Endodermal cell (in vitro differentiated cells): ENCODE data around the gene ADRB2. TPM values are rescaled to one million over a fixed set of nuclear protein-coding genes. Genes with fewer than 3 reads are reported as not detected.

Experiments
- DNase-seq: peaks from one replicate; pipeline ENCODE4 v3.0.0-alpha.2; 2017
- H3K27ac ChIP-seq: 2 replicates; pipeline ENCODE4 v1.5.1; 2013; ENCODE audit warnings: mild to moderate bottlenecking, low read depth, low read length, moderate library complexity
- H3K27me3 ChIP-seq: 2 replicates; pipeline ENCODE4 v1.6.1; 2013; ENCODE audit warnings: mild to moderate bottlenecking, low read length, moderate library complexity; ENCODE audit not compliant: insufficient read depth, control insufficient read depth, poor library complexity, severe bottlenecking
- H3K36me3 ChIP-seq: 2 replicates; pipeline ENCODE4 v1.7.0; 2013; ENCODE audit warnings: mild to moderate bottlenecking, low read length, moderate library complexity; ENCODE audit not compliant: control insufficient read depth, insufficient read depth
- H3K4me1 ChIP-seq: one replicate; pipeline ENCODE4 v1.7.0; 2013; ENCODE audit warnings: low read length; ENCODE audit not compliant: control insufficient read depth, insufficient read depth
- H3K4me3 ChIP-seq: 2 replicates; pipeline ENCODE4 v1.5.1; 2013; ENCODE audit warnings: mild to moderate bottlenecking, low read length, moderate library complexity
- H3K9ac ChIP-seq: 2 replicates; pipeline ENCODE4 v1.6.1; 2013; ENCODE audit warnings: mild to moderate bottlenecking, low read length, moderate library complexity; ENCODE audit not compliant: poor library complexity, severe bottlenecking; ENCODE audit errors: extremely low read depth
- H3K9me3 ChIP-seq: 2 replicates; pipeline ENCODE4 v1.6.1; 2013; ENCODE audit warnings: mild to moderate bottlenecking, low read length, moderate library complexity; ENCODE audit not compliant: control insufficient read depth
- H3K27ac Mint-ChIP-seq: 2 replicates; pipeline ENCODE4 v1.8.0; 2020; ENCODE audit warnings: mixed read lengths
- H3K27me3 Mint-ChIP-seq: 2 replicates; pipeline ENCODE4 v1.8.0; 2021; ENCODE audit warnings: mild to moderate bottlenecking, mixed read lengths; ENCODE audit not compliant: insufficient read depth
- H3K36me3 Mint-ChIP-seq: 2 replicates; pipeline ENCODE4 v1.8.0; 2020; ENCODE audit warnings: low read depth, mixed read lengths
- H3K4me1 Mint-ChIP-seq: 2 replicates; pipeline ENCODE4 v1.8.0; 2020; ENCODE audit warnings: mixed read lengths
- H3K4me3 Mint-ChIP-seq: 2 replicates; pipeline ENCODE4 v1.8.0; 2020; ENCODE audit warnings: mild to moderate bottlenecking, moderate library complexity, mixed read lengths
- H3K9me3 Mint-ChIP-seq: 2 replicates; pipeline ENCODE4 v1.8.0; 2020; ENCODE audit warnings: mild to moderate bottlenecking, mixed read lengths
- CTCF ChIP-seq: fragments of 200-600 bp; sonication (generic); conservative IDR thresholded peaks from 2 replicates; pipeline ENCODE4 v1.5.0; 2021; ENCODE audit warnings: antibody characterized with exemption, mild to moderate bottlenecking
- WGBS, 2 experiments: methylation state at CpG; one replicate each; pipeline versions ENCODE4 v1.1.5 to v1.1.7; 2013; ENCODE audit warnings: missing lambda C conversion rate in 2 of 2, mixed read lengths in 1 of 2; ENCODE audit not compliant: insufficient coverage in 1 of 2, insufficient read length in 1 of 2; 5-methylcytosine and 5-hydroxymethylcytosine counted together
- total RNA-seq, 2 donors: library from RNA; stranded (reverse); fragmentation: NEBNext Ultra II Directional in 1 of 2; extraction: Animal tissue kit (Norgen Biotek cat#: 25700) in 1 of 2; gene quantifications; 2 replicates in 1 of 2; 3 replicates in 1 of 2; pipeline ENCODE4 v1.2.1, GENCODE V29; 2021

Gene ADRB2
- total RNA-seq, 2 donors from 2014 or later: 0.20 to 0.42 TPM

DNA sequence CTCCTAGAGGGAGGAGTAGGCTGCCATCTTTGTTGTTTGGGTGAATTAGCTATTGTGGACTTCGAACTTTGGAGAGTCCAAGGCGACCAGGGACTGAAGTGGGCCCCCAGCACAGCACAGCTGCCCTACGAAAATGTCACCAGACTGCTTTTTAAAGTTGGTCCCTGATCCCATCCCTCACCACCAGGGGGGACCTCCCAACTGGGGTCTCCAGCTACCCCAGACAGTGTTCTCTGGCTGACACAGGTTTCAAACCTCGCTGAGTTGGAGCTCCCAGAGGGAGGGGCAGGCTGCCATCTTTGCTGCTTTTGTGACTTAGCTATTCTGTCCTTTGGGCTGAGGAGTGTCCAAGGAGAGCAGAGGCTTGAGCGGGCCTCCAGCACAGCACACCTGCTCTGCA, 45.7 kb upstream of the ADRB2 start:
- peak; percentile 62 for DNase-seq

GRCh38 chr5:148781766-148782165, 44.6 kb upstream of the ADRB2 start:
- H3K27me3 ChIP-seq: peaks cover 4% of the 10 kb centered on the region
- H3K4me1 Mint-ChIP-seq: no peaks in the 10 kb centered on the region
- no peak for TF ChIP-seq CTCF
- no peak for DNase-seq
- no peaks in the 10 kb centered on the region for H3K36me3 ChIP-seq
- H3K9me3 ChIP-seq: no peaks in the 10 kb centered on the region
- no peak overlapping the region for H3K9ac ChIP-seq
- H3K9me3 Mint-ChIP-seq: no peaks in the 10 kb centered on the region
- WGBS, 2 experiments: 92 to 100% methylated on average over 2 of the region's 2 CpGs
- no peak overlapping the region for H3K4me3 ChIP-seq
- no peaks in the 10 kb centered on the region for H3K36me3 Mint-ChIP-seq
- no peak overlapping the region for H3K27ac ChIP-seq
- no peaks in the 10 kb centered on the region for H3K4me1 ChIP-seq
- no peak overlapping the region for H3K4me3 Mint-ChIP-seq
- peaks cover 2% of the 10 kb centered on the region for H3K27me3 Mint-ChIP-seq
- no peak overlapping the region for H3K27ac Mint-ChIP-seq

More for the DNA sequence above, 45.7 kb upstream of the ADRB2 start:
- Mint-ChIP-seq H3K27me3 (peaks cover 2% of the 10 kb centered on the region), H3K4me3 (no peak overlapping the region), H3K4me1 (no peaks in the 10 kb centered on the region), H3K27ac (no peak overlapping the region), H3K9me3 (no peaks in the 10 kb centered on the region), H3K36me3 (no peaks in the 10 kb centered on the region)
- Histone ChIP-seq H3K27me3 (peaks cover 4% of the 10 kb centered on the region), H3K9ac (no peak overlapping the region), H3K4me3 (no peak overlapping the region), H3K9me3 (no peaks in the 10 kb centered on the region), H3K27ac (no peak overlapping the region), H3K36me3 (no peaks in the 10 kb centered on the region), H3K4me1 (no peaks in the 10 kb centered on the region)
- peak; percentile 58 for TF ChIP-seq CTCF
- WGBS, 2 experiments: 92 to 100% methylated on average over 2 to 5 of the region's 5 CpGs

- H3K36me3 Mint-ChIP-seq: no peaks in the 10 kb centered on the region
- H3K27me3 Mint-ChIP-seq: peaks cover 8% of the 10 kb centered on the region
- Histone ChIP-seq H3K9me3 (no peaks in the 10 kb centered on the region), H3K4me3 (no peak overlapping the region), H3K4me1 (no peaks in the 10 kb centered on the region), H3K9ac (no peak overlapping the region), H3K27me3 (peaks cover 4% of the 10 kb centered on the region), H3K27ac (no peak overlapping the region), H3K36me3 (no peaks in the 10 kb centered on the region)
- no peak overlapping the region for H3K27ac Mint-ChIP-seq
- no peaks in the 10 kb centered on the region for H3K9me3 Mint-ChIP-seq
- H3K4me1 Mint-ChIP-seq: no peaks in the 10 kb centered on the region
- TF ChIP-seq CTCF: no peak
- no peak overlapping the region for H3K4me3 Mint-ChIP-seq
- no peak for DNase-seq
Observed at GRCh38 chr5:148785223-148785622, 41.2 kb upstream of the ADRB2 start.
